ENCODE results near the gene GJA3.

The GJA3 gene

DNA sequence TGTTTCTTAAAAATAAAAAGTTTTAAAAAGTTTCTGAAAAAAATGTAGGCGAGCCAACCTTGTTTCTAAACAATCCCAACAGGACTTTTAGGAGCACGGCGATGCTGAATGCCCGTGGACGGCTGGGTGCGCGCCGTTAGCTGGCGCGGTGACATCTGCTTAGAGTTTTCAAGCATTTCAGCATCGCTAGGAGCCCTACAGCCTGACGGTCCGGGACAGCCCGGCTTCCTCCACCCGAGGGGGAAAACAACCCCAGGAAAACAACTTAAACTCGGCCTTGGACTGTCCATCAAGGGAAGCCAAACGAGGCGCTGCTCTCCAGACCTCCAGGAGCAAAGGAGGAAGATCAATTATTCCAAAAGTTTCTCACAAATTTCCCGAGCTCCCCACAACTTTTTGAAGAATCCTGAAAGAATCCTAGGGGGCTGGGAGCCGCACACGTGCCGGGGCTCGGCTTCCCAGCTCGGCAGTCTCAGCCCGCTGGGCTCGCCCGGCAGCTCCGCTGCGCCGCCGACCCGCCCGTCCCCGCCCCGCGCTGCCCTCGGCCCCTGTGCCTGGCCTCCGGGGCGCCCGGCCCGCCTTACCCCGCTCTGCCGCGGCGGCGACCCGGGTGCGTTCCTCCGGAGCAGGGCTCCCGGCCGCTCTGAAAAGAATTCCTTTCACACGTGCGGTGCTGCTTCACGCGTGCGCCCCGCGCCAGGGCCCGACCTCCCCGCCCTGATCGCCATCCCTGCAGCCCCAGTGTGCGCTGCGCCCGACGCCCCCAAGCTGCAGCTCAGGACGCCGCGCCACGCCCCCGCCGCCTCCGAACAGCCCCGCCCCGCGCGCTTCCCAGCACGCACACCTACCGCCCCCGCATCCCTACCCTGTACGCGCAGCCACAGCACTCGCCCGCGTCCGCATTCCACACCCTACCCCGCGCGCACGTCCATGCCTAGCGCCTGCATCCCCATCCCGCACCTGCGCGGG is at the start of gene GJA3:
TSS of gene GJA3 (minus strand) at position 747 of the 969 bp plus-strand sequence. CDS start 17,764 bp downstream, outside the sequence.
- no peak for DNase-seq (ENCODE audit: low read depth)

DNA sequence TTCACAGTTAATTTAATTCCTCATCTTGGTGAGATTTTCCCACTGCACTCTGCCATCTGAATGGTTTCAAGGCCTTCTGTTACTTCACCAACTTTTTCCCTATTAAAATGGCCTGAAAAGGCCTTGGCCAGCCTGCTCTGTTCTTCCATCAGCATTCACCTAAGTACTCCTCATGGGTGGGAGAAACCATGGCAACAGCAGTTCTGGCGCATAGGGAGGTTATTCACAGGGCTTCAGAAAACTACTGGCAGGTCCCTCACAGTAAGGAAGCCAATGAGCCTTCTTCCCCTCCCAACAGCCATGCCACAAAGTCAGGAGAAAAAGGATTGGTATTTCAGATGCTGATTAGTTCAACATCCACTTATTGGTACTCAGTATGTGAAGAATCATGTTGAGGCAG is 49.1 kb upstream of the GJA3 start:
- no peak for DNase-seq (ENCODE audit: low read depth)

DNA sequence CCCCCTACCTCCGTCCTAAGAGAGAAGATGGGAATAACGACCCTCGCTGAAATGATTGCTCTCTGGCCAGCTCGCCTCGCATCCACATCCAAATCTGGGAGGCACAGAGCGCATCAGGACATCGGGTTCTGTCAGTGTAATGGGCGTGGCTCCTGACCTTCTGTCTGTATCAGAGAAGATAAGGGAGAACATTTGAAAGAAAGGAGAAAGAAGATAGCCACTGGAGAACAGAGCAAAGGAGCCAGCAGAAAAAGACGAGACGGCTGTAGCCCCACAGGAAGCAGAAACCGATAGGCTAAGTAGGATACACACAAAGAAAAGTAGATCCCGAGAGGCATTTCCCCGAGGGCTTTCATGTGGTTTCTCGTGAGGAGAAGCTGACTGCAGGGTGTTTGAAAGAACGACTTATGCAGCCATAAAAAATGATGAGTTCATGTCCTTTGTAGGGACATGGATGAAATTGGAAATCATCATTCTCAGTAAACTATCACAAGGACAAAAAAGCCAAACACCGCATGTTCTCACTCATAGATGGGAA is 45.9 kb upstream of the GJA3 start:
- DNase-seq (ENCODE audit: low read depth) = no peak

DNA sequence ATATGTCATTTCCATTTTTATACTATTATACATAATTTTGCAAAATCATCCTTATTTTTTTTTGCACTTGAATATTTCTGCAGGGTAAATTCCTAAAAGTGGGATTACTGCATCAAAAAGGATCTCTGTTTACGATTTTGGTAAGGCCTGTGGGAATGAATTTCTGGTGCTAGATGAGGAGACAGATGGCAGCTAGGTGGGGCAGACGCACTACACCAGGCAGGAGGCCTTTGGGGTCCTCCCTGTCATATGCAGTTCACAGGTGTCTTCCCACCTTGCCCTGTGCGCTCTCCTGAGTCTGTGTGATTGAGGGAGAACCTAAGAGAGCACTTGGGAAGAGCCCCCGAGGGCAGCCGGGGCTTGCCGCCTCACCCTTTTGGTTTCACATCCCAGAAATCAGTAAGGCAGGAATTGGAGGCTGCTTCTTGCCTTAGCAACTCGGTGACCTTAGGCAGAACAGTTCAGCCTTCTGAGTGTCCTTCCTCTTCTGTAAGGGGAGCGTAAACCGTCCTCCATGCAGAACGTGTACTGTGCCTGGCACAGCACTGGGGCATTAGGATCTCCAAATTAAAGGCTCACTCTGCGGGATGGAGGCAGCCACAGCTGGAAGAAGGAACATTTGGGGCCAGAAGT is 45.3 kb upstream of the GJA3 start:
- DNase-seq (ENCODE audit: low read depth) = no peak

DNA sequence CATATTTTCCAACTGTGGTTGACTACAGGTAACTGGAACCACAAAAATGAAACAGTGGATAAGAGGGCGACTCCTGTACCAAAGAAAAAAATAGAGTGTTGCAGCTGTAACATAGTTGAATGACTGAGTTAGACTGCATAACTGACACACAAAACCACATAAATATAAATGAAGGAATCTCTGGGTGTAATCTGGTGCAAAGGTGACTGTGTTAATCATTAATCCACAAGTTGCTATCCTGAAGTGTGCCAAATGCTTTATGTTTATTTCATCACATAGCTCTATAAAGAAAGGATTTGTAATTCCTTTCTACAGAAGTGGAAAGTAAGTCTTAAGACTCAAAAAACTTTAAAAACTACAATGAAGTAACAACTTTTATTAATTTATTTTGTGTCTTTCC is 37.9 kb upstream of the GJA3 start:
- no peak for DNase-seq (ENCODE audit: low read depth)

DNA sequence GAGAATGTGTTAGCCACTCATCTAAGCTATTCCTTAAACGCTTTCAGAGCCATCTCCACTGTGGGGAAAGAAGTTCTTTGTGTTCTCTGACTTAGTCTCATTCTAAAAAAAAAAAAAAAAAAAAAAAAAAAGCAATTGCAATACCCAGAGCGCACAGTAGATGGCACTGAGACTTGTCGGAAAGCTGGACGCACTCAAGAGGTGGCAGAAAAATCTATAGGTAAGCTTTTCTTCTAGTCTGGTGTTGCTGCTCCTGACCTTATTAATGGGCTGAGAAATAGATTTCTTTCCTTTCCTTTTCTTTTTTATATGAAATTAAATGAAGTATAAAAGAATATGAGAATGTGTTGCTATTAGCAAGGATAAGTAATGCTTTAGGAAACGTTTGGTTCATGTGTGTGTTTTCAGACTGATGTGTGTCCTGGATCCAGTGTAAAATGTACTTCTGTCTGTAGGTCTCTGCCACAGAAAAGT is 36.5 kb upstream of the GJA3 start:
- DNase-seq (ENCODE audit: low read depth) = peak; percentile 17

DNA sequence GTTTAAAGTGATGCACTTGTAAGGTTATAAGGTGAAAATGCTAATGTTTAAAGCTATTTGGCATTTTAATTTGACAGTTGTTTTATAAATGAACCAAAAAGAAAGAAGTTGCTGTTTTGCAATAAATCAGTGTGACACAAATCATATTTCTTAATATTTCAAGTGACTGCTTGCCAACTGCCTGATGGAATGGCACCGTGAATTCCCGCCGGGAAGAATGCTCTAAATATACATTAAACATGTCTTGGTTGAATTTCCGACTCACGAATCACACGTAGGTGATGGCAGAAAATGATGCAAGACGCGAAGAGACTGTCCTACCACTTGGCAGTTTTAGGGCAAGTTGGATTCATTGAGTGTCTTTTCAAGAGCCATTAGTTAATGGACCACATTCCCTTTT is 34.9 kb upstream of the GJA3 start:
- no peak for DNase-seq (ENCODE audit: low read depth)

DNA sequence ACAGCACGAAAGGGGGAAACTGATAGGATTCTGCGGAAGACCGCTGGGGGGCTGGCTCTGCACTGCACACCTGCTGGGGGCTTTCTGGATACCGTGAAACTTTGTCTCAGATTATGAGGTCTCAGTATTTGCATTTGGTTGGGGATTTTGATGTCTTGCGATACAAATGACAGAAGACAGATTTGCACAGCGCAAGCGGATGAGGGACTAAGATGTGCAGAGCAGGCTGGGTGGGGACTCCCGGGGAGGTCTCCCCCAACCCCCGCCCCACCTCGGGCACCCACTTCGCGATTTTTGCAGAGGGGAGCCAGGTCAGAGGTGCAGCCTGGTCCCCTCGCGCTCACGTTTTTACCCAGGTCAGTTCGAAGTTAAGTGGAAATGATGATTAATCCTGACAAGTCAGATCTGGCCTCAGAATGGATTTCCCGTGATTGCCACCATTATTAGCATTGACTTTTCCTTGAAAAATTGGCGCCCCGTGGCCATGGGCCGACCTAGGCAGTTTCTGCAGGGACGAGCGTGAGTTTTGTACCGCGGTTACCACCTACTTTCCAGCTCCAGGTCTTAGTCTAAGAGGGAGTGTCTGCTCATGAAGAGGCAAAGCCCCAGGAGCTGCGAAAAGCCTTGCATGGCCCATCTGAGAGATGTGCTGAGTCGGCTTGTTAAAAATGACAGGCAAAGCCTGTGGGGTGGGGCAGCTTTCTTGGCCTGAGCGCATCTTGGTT is 33.2 kb upstream of the GJA3 start:
- DNase-seq (ENCODE audit: low read depth) = no peak

DNA sequence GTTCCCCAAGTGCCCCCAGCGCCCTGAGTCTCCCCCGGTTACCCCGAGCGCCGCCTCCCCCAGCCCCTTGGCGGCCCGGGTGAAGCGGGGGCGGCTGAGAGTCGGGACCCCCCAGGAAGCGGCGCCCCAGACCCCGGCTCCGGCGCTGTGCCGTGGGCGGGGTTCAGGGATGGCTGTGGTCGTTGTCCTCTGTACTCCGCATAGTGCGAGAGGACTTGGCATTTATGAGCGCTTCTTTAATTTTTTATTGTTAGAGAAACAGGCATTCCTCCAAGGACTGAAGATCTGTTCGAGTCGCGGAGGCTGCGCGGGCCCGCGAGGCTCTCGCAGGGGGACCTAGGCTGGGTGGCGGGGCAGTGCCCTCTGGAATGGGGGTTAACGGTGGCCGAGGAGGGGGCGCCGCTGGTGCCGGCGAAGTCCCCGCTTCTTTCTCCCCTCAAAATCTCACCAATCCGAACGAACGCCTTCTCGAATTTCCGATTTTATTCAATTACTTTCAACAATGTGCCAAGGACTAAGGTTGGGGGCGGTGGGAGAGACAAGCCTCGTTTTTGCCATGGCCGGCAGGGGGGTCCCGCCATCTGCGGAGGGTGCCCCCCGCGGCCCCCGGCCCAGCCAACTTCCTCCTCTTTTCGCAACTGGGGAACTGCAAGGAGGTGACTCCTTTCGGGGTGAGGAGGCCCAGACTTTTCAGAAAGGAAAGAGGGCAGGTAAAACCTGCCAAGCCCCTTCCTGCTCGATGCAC is 32.5 kb upstream of the GJA3 start:
- no peak for DNase-seq (ENCODE audit: low read depth)

DNA sequence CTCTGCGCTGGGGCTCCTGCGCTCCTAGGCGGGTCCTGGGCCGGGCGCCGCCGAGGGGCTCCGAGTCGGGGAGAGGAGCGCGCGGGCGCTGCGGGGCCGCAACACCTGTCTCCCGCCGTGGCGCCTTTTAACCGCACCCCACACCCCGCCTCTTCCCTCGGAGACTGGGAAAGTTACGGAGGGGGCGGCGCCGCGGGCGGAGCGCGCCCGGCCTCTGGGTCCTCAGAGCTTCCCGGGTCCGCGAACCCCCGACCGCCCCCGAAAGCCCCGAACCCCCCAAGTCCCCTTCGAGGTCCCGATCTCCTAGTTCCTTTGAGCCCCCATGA is 31.9 kb upstream of the GJA3 start, which contains the start of gene GJB2:
TSS of gene GJB2 (minus strand) at position 103 of the 326 bp plus-strand sequence. CDS start 3,357 bp downstream, outside the sequence.
- DNase-seq (ENCODE audit: low read depth) = no peak

DNA sequence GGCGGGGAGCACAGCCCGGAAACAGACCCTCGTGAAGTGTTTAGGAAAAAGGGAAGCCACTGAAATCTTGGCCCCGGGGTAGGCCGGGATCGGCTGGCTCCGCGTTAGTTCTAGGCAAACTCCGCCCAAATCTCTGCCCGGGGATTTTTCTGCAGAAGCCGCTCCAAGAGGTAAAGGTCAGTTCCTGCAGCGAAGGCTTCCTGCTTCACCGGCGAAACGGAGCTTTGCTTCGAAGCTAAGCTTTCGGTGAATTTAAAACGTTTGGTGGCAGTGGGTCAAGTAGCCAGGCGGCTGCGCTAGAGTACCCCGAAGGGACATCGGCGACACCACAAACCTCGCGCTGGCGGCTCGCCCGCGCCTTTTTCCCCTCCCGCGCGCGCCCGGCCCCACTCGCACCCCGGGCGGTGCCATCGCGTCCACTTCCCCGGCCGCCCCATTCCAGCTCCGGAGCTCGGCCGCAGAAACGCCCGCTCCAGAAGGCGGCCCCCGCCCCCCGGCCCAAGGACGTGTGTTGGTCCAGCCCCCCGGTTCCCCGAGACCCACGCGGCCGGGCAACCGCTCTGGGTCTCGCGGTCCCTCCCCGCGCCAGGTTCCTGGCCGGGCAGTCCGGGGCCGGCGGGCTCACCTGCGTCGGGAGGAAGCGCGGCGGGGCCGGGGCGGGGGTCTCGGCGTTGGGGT is 31.4 kb upstream of the GJA3 start:
- no peak for DNase-seq (ENCODE audit: low read depth)

DNA sequence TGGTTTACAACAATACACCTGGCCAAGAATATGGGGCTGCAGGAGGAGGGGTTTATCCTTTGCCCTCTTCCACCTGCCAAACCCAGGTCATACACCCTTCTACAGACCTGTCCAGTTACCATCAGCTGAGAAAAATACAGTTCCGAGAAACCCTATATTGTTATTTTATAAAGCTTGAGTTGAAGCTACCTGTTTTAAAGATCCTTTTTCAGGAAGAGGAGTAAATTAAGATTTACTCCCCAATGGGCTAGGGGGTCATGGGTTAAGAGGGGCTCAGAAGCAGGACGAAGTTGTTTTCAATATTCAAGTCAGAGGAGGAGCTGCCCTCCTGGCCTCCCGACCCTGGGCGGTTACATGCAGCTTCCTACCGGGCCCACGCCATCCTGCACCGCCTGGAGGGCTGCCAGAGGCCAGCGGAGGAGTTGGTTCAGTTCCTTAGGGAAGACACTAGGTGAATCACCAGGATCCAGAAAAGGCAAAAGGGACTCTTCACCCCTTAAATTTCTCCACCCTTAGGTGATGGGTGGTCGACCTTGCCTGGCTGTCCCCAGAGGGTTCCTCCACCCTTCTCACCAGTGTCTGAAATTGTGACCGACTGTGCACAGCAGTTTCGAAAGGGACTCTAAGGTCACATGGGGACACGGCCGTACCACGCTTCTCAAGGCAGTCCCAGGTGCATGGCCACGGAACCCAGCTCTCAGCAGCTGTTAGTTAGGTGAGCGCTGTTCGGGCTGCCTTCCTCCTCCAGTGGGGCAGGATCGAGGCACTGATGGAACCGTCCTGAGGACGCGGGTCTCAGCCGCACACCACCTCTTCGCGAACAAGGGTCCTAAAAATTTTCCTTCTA is 30.7 kb upstream of the GJA3 start:
- DNase-seq (ENCODE audit: low read depth) = no peak

DNA sequence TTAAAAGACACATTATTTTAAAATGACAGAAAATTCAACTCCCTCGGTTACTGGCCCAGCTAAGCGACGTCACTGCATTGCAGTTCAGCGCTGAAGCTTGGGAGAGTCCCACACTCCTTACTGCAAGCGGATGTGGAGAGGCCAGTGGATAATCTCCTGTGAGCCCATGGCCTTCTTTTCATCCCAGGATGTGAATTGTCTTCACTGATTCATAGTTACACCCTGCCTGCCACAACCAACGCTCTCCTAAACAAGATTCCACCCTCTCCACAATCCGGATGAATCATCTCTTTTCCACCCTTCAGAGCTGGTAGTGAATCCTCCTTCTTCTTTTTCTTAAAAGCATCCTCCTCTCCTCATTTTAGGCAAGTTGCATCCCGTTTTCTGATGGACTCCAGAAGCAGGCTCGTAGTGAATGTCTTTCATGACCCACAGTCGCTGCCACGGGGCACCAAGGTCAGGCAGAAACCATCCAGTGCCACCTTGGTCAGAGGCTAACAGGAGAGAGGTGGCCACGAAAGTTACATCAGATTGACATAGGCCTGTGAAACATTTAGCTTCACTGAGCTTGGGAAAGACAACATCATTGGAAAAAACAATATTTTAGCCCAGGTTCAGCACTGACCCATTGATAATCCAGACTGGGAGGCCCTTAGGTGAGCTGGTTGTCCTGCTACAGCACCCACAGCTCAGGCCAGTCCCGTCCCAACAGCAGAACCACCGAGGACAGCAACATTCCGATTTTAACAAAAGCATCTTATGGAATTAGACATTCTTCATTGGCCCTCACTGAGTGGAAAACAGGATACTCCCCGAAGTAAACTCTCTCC is 29.8 kb upstream of the GJA3 start:
- no peak for DNase-seq (ENCODE audit: low read depth)

DNA sequence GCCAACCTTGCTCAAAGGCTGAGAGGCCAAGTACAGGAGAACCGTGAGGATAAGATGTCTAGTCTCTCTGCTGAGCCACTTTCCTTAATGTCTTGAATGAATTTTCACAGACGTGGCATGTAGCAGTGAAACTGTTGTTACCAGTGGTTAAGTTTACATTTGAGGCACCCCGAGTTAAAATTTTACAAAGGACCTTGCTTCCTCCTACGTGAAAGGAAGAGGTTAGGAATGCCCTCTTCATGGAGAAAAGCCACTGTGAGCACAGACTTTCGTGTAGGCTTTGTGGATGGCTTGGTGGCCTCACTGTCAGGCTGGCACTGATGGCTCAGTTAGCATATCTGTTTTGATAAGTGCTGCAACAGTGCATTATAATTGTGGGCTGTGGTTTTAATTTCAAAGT is 29.2 kb upstream of the GJA3 start:
- no peak for DNase-seq (ENCODE audit: low read depth)

DNA sequence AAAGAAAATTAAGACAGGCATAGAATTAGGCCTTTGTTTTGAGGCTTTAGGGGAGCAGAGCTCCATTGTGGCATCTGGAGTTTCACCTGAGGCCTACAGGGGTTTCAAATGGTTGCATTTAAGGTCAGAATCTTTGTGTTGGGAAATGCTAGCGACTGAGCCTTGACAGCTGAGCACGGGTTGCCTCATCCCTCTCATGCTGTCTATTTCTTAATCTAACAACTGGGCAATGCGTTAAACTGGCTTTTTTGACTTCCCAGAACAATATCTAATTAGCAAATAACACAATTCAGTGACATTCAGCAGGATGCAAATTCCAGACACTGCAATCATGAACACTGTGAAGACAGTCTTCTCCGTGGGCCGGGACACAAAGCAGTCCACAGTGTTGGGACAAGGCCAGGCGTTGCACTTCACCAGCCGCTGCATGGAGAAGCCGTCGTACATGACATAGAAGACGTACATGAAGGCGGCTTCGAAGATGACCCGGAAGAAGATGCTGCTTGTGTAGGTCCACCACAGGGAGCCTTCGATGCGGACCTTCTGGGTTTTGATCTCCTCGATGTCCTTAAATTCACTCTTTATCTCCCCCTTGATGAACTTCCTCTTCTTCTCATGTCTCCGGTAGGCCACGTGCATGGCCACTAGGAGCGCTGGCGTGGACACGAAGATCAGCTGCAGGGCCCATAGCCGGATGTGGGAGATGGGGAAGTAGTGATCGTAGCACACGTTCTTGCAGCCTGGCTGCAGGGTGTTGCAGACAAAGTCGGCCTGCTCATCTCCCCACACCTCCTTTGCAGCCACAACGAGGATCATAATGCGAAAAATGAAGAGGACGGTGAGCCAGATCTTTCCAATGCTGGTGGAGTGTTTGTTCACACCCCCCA is 28.1 kb upstream of the GJA3 start:
- no peak for DNase-seq (ENCODE audit: low read depth)

DNA sequence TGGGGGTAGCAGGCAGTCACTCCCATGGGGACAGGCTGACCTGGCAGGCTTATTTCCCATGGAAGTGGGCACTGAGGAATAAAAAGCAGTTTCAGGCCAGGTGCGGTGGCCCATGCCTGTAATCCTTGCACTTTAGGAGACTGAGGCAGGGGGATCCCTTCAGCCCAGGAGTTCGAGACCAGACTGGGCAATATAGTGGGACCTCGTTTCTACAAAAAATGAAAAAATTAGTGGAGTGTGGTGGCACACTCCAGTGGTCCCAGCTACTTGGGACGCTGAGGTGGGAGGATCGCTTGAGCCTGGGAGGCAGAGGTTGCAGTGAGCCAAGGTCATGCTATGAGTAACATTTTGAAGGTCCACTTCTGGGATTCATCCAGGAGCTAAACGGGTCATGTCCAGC is 25.9 kb upstream of the GJA3 start:
- no peak for DNase-seq (ENCODE audit: low read depth)

DNA sequence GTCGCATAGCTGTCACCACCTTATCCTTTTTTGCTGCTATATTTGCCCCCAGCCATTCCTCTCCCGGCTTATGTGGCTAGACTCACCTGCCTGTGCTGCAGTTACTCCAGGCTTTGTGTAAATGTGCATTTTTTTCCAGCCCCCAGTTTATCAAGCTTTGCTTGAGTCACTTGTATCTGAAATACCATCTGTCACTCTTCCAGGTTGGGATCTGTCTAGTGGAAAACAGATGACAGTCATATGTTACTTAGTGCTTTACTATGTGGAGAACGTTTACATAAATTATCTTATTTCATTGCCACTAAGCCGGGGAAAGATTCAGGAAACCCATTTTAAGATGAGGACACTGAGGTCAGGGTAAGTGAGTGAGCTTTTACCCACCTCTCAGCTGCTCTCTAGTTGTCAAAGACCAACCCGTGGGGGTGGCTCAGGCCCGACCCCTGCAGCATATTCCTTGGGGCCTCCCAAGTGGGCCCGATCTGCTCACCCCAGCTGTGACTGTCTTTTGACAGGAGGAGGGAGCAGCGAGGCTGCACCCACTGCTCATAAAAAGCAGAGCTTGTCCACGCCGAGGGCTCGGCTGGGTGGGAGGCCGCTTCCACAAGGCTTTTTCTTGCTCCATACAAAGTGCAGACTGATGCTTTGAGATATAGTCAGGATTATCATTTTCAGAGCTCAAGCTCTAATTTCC is 24.7 kb upstream of the GJA3 start:
- DNase-seq (ENCODE audit: low read depth) = no peak
